Heart left ventricle (tissue), 13 donors: ENCODE results near the gene ACSS3.

ENCODE experiments used
- CTCF ChIP-seq, 12 donors: fragments of 200-600 bp; sonication (generic) in 4 of 12; IDR thresholded peaks; one replicate each; pipeline versions ENCODE4 v1.5.0 to v1.8.0; 2018 to 2022; ENCODE audit warnings: antibody characterized with exemption in 12 of 12, mild to moderate bottlenecking in 5 of 12
- POLR2A ChIP-seq, 2 donors: fragments of 450-650 bp; IDR thresholded peaks; one replicate each; pipeline ENCODE4 v1.6.1; 2017; ENCODE audit warnings: antibody characterized with exemption in 2 of 2, mild to moderate bottlenecking in 2 of 2, moderate library complexity in 2 of 2
- donor health status: ischemic (EF 13 %, LVEDD 7.1; RV severe dilation, severe dysfunction).
- donor health status: DM: no; HTN: yes; CAD: no.
- donor health status: DM: no; HTN: no; CAD: no.
- donor health status: ischemic (EF 25% LVEDD 6.9; RV normal size, moderate dysfunction).
- donor health status: ischemic (EF 25% LVEDD 5.7; RV mildly dilated, moderate dysfunction).
- donor health status: ischemic (EF 35%, LVEDD 5.7; RV mildly dilated, moderate dysfunction).
- donor health status: nonischemic (EF 11% LVEDD 7.7; RV severe dilation, severe dysfunction).
- donor health status: DM: yes; HTN: yes; CAD: no.
- donor health status: PGD.
- donor health status: ischemic (EF 29% LVEDD 5.4; RV normal size, mild dysfunction).
- donor health status: nonischemic (EF 23%, LVEDD 6.1; RV moderate dilation, normal function).

GRCh38 chr12:81166790-81167189 lies 88.9 kb downstream of the ACSS3 start:
- no peak for TF ChIP-seq CTCF (IDR thresholded peaks at IDR 0.05)
- TF ChIP-seq POLR2A (IDR thresholded peaks at IDR 0.05): no peak
